ENCODE results near the gene PRSS53. TPM values are rescaled to one million over a fixed set of nuclear protein-coding genes. Genes with fewer than 3 reads are reported as not detected.

PRSS53 gene
- total RNA-seq, 3 donors from 2014 or later, result 1.3 to 2.0 (median 1.3) TPM

GRCh38 chr16:31092330-31092729 lies 3.6 kb upstream of the PRSS53 start:
- no peaks in the 10 kb centered on the region for H3K9me3 ChIP-seq
- no peak overlapping the region for H3K4me3 ChIP-seq
- H3K27ac ChIP-seq, result no peak overlapping the region
- intact Hi-C loops (cut with DNase I; ENCODE audit: low total_unique reads), result no loop called here
- DNase-seq (ENCODE audit: low spot score in 2 of 2), result no peak
- H3K4me1 ChIP-seq, result peaks cover 0 to 5% of the 10 kb centered on the region in 2 donors
- TF ChIP-seq POLR2AphosphoS5 (IDR thresholded peaks at IDR 0.05) (no peak), POLR2A (IDR thresholded peaks at IDR 0.05) (no peak)
- TF ChIP-seq, protein P1, sequence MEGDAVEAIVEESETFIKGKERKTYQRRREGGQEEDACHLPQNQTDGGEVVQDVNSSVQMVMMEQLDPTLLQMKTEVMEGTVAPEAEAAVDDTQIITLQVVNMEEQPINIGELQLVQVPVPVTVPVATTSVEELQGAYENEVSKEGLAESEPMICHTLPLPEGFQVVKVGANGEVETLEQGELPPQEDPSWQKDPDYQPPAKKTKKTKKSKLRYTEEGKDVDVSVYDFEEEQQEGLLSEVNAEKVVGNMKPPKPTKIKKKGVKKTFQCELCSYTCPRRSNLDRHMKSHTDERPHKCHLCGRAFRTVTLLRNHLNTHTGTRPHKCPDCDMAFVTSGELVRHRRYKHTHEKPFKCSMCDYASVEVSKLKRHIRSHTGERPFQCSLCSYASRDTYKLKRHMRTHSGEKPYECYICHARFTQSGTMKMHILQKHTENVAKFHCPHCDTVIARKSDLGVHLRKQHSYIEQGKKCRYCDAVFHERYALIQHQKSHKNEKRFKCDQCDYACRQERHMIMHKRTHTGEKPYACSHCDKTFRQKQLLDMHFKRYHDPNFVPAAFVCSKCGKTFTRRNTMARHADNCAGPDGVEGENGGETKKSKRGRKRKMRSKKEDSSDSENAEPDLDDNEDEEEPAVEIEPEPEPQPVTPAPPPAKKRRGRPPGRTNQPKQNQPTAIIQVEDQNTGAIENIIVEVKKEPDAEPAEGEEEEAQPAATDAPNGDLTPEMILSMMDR (IDR thresholded peaks at IDR 0.05), result no peak
- H3K36me3 ChIP-seq, result no peaks in the 10 kb centered on the region
- H3K27me3 ChIP-seq, result no peaks in the 10 kb centered on the region

DNA sequence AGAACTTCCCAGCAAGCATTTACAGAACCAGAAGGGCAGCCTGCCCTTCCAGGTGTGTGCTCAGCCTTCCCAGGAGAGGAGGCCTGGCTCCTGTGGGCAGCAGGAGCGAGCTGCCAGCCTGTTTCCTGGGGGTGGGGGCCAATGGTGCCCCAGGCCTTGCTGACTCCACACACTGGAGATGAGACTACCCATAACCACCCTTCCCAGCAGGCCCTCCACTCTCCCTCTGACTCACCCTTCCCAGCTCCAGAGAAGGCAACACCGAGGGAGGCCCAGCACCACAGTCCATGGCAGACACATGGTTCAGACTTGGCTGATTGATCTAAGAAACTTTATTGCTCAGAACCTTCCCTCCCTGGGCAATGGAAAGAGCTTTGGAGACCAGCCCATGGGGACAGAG lies 1.8 kb upstream of the PRSS53 start:
- TF ChIP-seq, protein P1 (IDR thresholded peaks at IDR 0.05), result no peak
- TF ChIP-seq POLR2A (IDR thresholded peaks at IDR 0.05) (no peak), POLR2AphosphoS5 (IDR thresholded peaks at IDR 0.05) (no peak)
- intact Hi-C loops (cut with DNase I; ENCODE audit: low total_unique reads), result no loop called here
- Histone ChIP-seq H3K4me1 (peaks cover 0 to 5% of the 10 kb centered on the region in 2 donors), H3K27ac (no peak overlapping the region), H3K9me3 (no peaks in the 10 kb centered on the region), H3K36me3 (no peaks in the 10 kb centered on the region), H3K4me3 (no peak overlapping the region), H3K27me3 (no peaks in the 10 kb centered on the region)
- no peak for DNase-seq (ENCODE audit: low spot score in 2 of 2)

- no peaks in the 10 kb centered on the region for H3K27me3 ChIP-seq
- no peak overlapping the region for H3K27ac ChIP-seq
- intact Hi-C loops (cut with DNase I; ENCODE audit: low total_unique reads), result no loop called here
- H3K9me3 ChIP-seq, result no peaks in the 10 kb centered on the region
- H3K36me3 ChIP-seq, result no peaks in the 10 kb centered on the region
- H3K4me3 ChIP-seq, result no peak overlapping the region
- DNase-seq (ENCODE audit: low spot score in 2 of 2), result no peak
- TF ChIP-seq POLR2AphosphoS5 (IDR thresholded peaks at IDR 0.05) (no peak), POLR2A (IDR thresholded peaks at IDR 0.05) (no peak)
- TF ChIP-seq, protein P1 (IDR thresholded peaks at IDR 0.05), result no peak
- H3K4me1 ChIP-seq, result peaks cover 0 to 5% of the 10 kb centered on the region in 2 donors
Measured at GRCh38 chr16:31089199-31089598, 456 bp upstream of the PRSS53 start.

DNA sequence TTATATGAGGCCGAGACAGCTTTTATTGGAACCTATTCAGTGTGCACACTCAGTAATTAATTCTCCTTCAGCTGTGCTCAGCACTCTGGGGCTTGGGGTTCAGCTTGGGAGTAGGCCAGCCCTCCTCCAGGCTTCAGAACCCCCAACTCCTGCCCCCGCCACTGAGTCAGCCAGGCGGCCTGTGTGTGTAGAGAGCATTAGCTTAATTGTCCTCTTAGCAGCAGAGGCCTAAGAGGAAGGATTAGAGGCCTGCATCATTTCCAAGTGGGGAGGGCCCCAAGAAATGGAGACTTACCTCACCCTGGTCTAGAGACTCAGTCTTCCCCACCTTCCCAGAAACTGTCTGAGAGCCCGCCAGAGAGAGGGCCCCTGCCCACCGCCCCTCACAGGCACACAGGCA lies 772 bp downstream of the PRSS53 start:
- Histone ChIP-seq H3K9me3 (no peaks in the 10 kb centered on the region), H3K27ac (no peak overlapping the region), H3K4me3 (no peak overlapping the region), H3K4me1 (peaks cover 0 to under 1% of the 10 kb centered on the region in 2 donors), H3K36me3 (no peaks in the 10 kb centered on the region), H3K27me3 (no peaks in the 10 kb centered on the region)
- DNase-seq (ENCODE audit: low spot score in 2 of 2), result no peak
- intact Hi-C loops (cut with DNase I; ENCODE audit: low total_unique reads), result no loop called here
- TF ChIP-seq POLR2AphosphoS5 (IDR thresholded peaks at IDR 0.05), result no peak
- TF ChIP-seq POLR2A (IDR thresholded peaks at IDR 0.05), result no peak
- TF ChIP-seq, protein P1 (IDR thresholded peaks at IDR 0.05), result no peak

- Histone ChIP-seq H3K4me3 (no peak overlapping the region), H3K27me3 (no peaks in the 10 kb centered on the region), H3K27ac (no peak overlapping the region), H3K36me3 (no peaks in the 10 kb centered on the region), H3K4me1 (no peaks in the 10 kb centered on the region), H3K9me3 (no peaks in the 10 kb centered on the region)
- no peak for DNase-seq (ENCODE audit: low spot score in 2 of 2)
- TF ChIP-seq, protein P1 (IDR thresholded peaks at IDR 0.05), result no peak
- TF ChIP-seq POLR2AphosphoS5 (IDR thresholded peaks at IDR 0.05) (no peak), POLR2A (IDR thresholded peaks at IDR 0.05) (no peak)
- intact Hi-C loops (cut with DNase I; ENCODE audit: low total_unique reads), result no loop called here
Measured at GRCh38 chr16:31087481-31087880, 1.3 kb downstream of the PRSS53 start.
